Placental pericyte (primary cell): Measurements from ENCODE around the gene CLEC19A. TPM values are rescaled to one million over a fixed set of nuclear protein-coding genes. Genes with fewer than 3 reads are reported as not detected.

ENCODE experiments used
- total RNA-seq: library from RNA; depleted of rRNA; stranded (reverse); fragments of >200 nt; gene quantifications from 2 replicates; pipeline ENCODE4 v1.2.3, GENCODE V29; 2012

The CLEC19A gene
- total RNA-seq: not detected in 2 replicates

DNA sequence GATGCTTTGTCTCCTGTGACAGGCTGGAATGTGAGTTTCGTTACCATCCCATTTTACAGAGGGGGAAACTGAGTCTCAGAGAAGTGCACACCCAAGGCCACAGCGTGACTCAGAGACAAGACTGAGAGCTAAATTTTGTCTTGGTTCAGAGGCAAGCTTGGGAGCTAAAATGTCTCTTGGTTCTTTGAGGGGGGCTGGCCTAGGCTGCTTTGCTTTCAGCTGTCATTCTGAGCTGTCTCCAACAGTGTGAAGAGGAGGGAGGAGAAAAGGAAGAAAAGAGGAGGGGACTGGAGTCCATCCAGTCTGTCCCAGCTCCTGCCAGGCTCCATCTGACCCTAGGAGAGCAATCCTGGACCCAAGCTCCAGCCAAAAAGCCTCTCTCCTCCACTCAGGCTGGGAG is at the start of gene CLEC19A:
Gene CLEC19A (plus strand): TSS at position 301 of the 400 bp plus-strand sequence. CDS start 121 bp downstream, outside the sequence.

Other genes starting within 250 kb of the CLEC19A start
- gene COQ7, start 218.1 kb upstream of the CLEC19A start, total RNA-seq: 10.3 and 20.1 TPM in 2 replicates
- 31.7 and 139 TPM in 2 replicates for gene ITPRIPL2, start 171.8 kb upstream of the CLEC19A start, total RNA-seq
- 0.43 and 0.66 TPM in 2 replicates for gene SYT17, start 117.5 kb upstream of the CLEC19A start, total RNA-seq
- gene TMC5, start 132.2 kb downstream of the CLEC19A start, total RNA-seq: not detected in 2 replicates
- 71.9 and 73.3 TPM in 2 replicates for gene GDE1, start 236.4 kb downstream of the CLEC19A start, total RNA-seq
- 4.2 and 16.0 TPM in 2 replicates for gene CCP110, start 238.2 kb downstream of the CLEC19A start, total RNA-seq